ENCODE data around the gene MBD3L2B.
"Not testable (repeated sequence)": the region's sequence is repeated elsewhere in the genome, so short reads cannot be mapped to it uniquely, and the experiment has no call there.

The MBD3L2B gene
- long read RNA-seq, result 0 reads

- not testable (repeated sequence) for DNase-seq (ENCODE audit: low read depth in 1 of 2, low spot score in 1 of 2); H3K27me3 ChIP-seq (ENCODE audit: insufficient read depth, poor library complexity, severe bottlenecking); H3K4me3 ChIP-seq (replicated peaks; ENCODE audit: insufficient read depth, low read length); H3K27ac ChIP-seq (replicated peaks)
Observed at GRCh38 chr19:7021331-7021730, at the start of gene MBD3L2B. Gene MBD3L2B (minus strand): TSS chr19:7021431. CDS start chr19:7021397, 34 bp downstream.

- TF ChIP-seq GABPA (IDR thresholded peaks at IDR 0.05; ENCODE audit: low read depth) (no peak), POLR2AphosphoS5 (IDR thresholded peaks at IDR 0.05; ENCODE audit: low read depth) (no peak), SPI1 (IDR thresholded peaks at IDR 0.05; ENCODE audit: borderline replicate concordance, low read depth) (no peak), REST (IDR thresholded peaks at IDR 0.05; ENCODE audit: insufficient replicate concordance, low read depth) (no peak)
- TF ChIP-seq, protein P1, sequence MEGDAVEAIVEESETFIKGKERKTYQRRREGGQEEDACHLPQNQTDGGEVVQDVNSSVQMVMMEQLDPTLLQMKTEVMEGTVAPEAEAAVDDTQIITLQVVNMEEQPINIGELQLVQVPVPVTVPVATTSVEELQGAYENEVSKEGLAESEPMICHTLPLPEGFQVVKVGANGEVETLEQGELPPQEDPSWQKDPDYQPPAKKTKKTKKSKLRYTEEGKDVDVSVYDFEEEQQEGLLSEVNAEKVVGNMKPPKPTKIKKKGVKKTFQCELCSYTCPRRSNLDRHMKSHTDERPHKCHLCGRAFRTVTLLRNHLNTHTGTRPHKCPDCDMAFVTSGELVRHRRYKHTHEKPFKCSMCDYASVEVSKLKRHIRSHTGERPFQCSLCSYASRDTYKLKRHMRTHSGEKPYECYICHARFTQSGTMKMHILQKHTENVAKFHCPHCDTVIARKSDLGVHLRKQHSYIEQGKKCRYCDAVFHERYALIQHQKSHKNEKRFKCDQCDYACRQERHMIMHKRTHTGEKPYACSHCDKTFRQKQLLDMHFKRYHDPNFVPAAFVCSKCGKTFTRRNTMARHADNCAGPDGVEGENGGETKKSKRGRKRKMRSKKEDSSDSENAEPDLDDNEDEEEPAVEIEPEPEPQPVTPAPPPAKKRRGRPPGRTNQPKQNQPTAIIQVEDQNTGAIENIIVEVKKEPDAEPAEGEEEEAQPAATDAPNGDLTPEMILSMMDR (IDR thresholded peaks at IDR 0.05; ENCODE audit: insufficient read depth, low read length), result no peak
- Histone ChIP-seq H3K4me3 (replicated peaks; ENCODE audit: insufficient read depth, low read length) (peak overlapping the region; percentile 92), H3K27ac (replicated peaks) (peak overlapping the region; percentile 91), H3K27me3 (ENCODE audit: insufficient read depth, poor library complexity, severe bottlenecking) (no peaks in the 10 kb centered on the region)
- DNase-seq (ENCODE audit: low read depth in 1 of 2, low spot score in 1 of 2), result no peak
Observed at GRCh38 chr19:7069904-7070226, 48.6 kb upstream of the MBD3L2B start.

- Histone ChIP-seq H3K27me3 (ENCODE audit: insufficient read depth, poor library complexity, severe bottlenecking) (no peaks in the 10 kb centered on the region), H3K4me3 (replicated peaks; ENCODE audit: insufficient read depth, low read length) (peak within 1 kb of the TSS; percentile 92), H3K27ac (replicated peaks) (peak within 1 kb of the TSS; percentile 91)
- TF ChIP-seq SPI1 (IDR thresholded peaks at IDR 0.05; ENCODE audit: borderline replicate concordance, low read depth) (peak; percentile 24; the same call in 1 of the 2 replicates), GABPA (IDR thresholded peaks at IDR 0.05; ENCODE audit: low read depth) (peak; percentile 91), POLR2AphosphoS5 (IDR thresholded peaks at IDR 0.05; ENCODE audit: low read depth) (peak; percentile 63; the same call in 1 of the 2 replicates), REST (IDR thresholded peaks at IDR 0.05; ENCODE audit: insufficient replicate concordance, low read depth) (peak; percentile 37)
- TF ChIP-seq, protein P1 (IDR thresholded peaks at IDR 0.05; ENCODE audit: insufficient read depth, low read length), result no peak
- peak; percentile 97 to 99 for DNase-seq (ENCODE audit: low read depth in 1 of 2, low spot score in 1 of 2)
Observed at GRCh38 chr19:7069042-7069903, 48.0 kb upstream of the MBD3L2B start, which contains the start of gene ZNF557. Gene ZNF557 (plus strand): TSS chr19:7069703. CDS start chr19:7075075, 5,372 bp downstream.

- no peak for DNase-seq (ENCODE audit: low read depth in 1 of 2, low spot score in 1 of 2)
- no peaks in the 10 kb centered on the region for H3K27me3 ChIP-seq (ENCODE audit: insufficient read depth, poor library complexity, severe bottlenecking)
- no peak overlapping the region for H3K4me3 ChIP-seq (replicated peaks; ENCODE audit: insufficient read depth, low read length)
- peak overlapping the region; percentile 33 for H3K27ac ChIP-seq (replicated peaks)
- TF ChIP-seq, protein P1 (IDR thresholded peaks at IDR 0.05; ENCODE audit: insufficient read depth, low read length), result no peak
- no peak for TF ChIP-seq REST (IDR thresholded peaks at IDR 0.05; ENCODE audit: insufficient replicate concordance, low read depth)
Observed at GRCh38 chr19:7068599-7068998, 47.4 kb upstream of the MBD3L2B start.

Measured in HL-60 (cell line).